ENCODE data around the gene B3GNT7. TPM values are rescaled to one million over a fixed set of nuclear protein-coding genes. Genes with fewer than 3 reads are reported as not detected.

The B3GNT7 gene
- total RNA-seq, 2 donors from 2014 or later, result 13.0 to 32.3 TPM

GRCh38 chr2:231421051-231421580 lies 25.6 kb downstream of the B3GNT7 start:
- Mint-ChIP-seq H3K36me3 (ENCODE audit: low read depth) (no peaks in the 10 kb centered on the region), H3K9me3 (no peaks in the 10 kb centered on the region), H3K27me3 (ENCODE audit: insufficient read depth) (peaks cover 3% of the 10 kb centered on the region), H3K4me1 (peaks cover 10% of the 10 kb centered on the region), H3K4me3 (no peak overlapping the region), H3K27ac (no peak overlapping the region)
- WGBS, 2 experiments (ENCODE audit: insufficient coverage in 1 of 2, insufficient read length in 1 of 2), result 88 to 91% methylated on average over 8 to 9 of the region's 9 CpGs
- Histone ChIP-seq H3K27me3 (ENCODE audit: control insufficient read depth, insufficient read depth, low read length, poor library complexity, severe bottlenecking) (no peaks in the 10 kb centered on the region), H3K27ac (ENCODE audit: low read depth, low read length) (no peak overlapping the region), H3K4me3 (ENCODE audit: low read length) (no peak overlapping the region), H3K36me3 (ENCODE audit: control insufficient read depth, insufficient read depth, low read length) (no peaks in the 10 kb centered on the region), H3K9ac (ENCODE audit: extremely low read depth, low read length, poor library complexity, severe bottlenecking) (no peak overlapping the region), H3K9me3 (ENCODE audit: control insufficient read depth, low read length) (no peaks in the 10 kb centered on the region), H3K4me1 (ENCODE audit: control insufficient read depth, insufficient read depth, low read length) (peaks cover 6% of the 10 kb centered on the region)
- DNase-seq, result no peak
- no peak for TF ChIP-seq CTCF (conservative IDR thresholded peaks at IDR 0.05)

GRCh38 chr2:231422056-231422455 lies 26.5 kb downstream of the B3GNT7 start:
- Histone ChIP-seq H3K27ac (ENCODE audit: low read depth, low read length) (no peak overlapping the region), H3K4me1 (ENCODE audit: control insufficient read depth, insufficient read depth, low read length) (peaks cover 6% of the 10 kb centered on the region), H3K27me3 (ENCODE audit: control insufficient read depth, insufficient read depth, low read length, poor library complexity, severe bottlenecking) (no peaks in the 10 kb centered on the region), H3K36me3 (ENCODE audit: control insufficient read depth, insufficient read depth, low read length) (no peaks in the 10 kb centered on the region), H3K9ac (ENCODE audit: extremely low read depth, low read length, poor library complexity, severe bottlenecking) (no peak overlapping the region), H3K9me3 (ENCODE audit: control insufficient read depth, low read length) (no peaks in the 10 kb centered on the region), H3K4me3 (ENCODE audit: low read length) (no peak overlapping the region)
- peaks cover 10% of the 10 kb centered on the region for H3K4me1 Mint-ChIP-seq
- TF ChIP-seq CTCF (conservative IDR thresholded peaks at IDR 0.05), result no peak
- DNase-seq, result no peak
- WGBS, 2 experiments (ENCODE audit: insufficient coverage in 1 of 2, insufficient read length in 1 of 2), result 95 to 100% methylated on average over 1 to 2 of the region's 2 CpGs
- H3K4me3 Mint-ChIP-seq, result no peak overlapping the region
- no peaks in the 10 kb centered on the region for H3K9me3 Mint-ChIP-seq
- no peaks in the 10 kb centered on the region for H3K36me3 Mint-ChIP-seq (ENCODE audit: low read depth)
- H3K27ac Mint-ChIP-seq, result no peak overlapping the region
- H3K27me3 Mint-ChIP-seq (ENCODE audit: insufficient read depth), result peaks cover 6% of the 10 kb centered on the region

GRCh38 chr2:231423176-231423575 lies 27.7 kb downstream of the B3GNT7 start:
- WGBS, 2 experiments (ENCODE audit: insufficient coverage in 1 of 2, insufficient read length in 1 of 2), result 90 to 94% methylated on average over 4 to 10 of the region's 10 CpGs
- H3K36me3 Mint-ChIP-seq (ENCODE audit: low read depth), result no peaks in the 10 kb centered on the region
- H3K27ac ChIP-seq (ENCODE audit: low read depth, low read length), result no peak overlapping the region
- no peak overlapping the region for H3K4me3 Mint-ChIP-seq
- DNase-seq, result no peak
- no peaks in the 10 kb centered on the region for H3K9me3 ChIP-seq (ENCODE audit: control insufficient read depth, low read length)
- H3K9me3 Mint-ChIP-seq, result no peaks in the 10 kb centered on the region
- H3K36me3 ChIP-seq (ENCODE audit: control insufficient read depth, insufficient read depth, low read length), result no peaks in the 10 kb centered on the region
- no peak for TF ChIP-seq CTCF (conservative IDR thresholded peaks at IDR 0.05)
- H3K27me3 ChIP-seq (ENCODE audit: control insufficient read depth, insufficient read depth, low read length, poor library complexity, severe bottlenecking), result no peaks in the 10 kb centered on the region
- H3K4me1 ChIP-seq (ENCODE audit: control insufficient read depth, insufficient read depth, low read length), result peaks cover 6% of the 10 kb centered on the region
- H3K4me1 Mint-ChIP-seq, result peaks cover 10% of the 10 kb centered on the region
- H3K27me3 Mint-ChIP-seq (ENCODE audit: insufficient read depth), result peaks cover 6% of the 10 kb centered on the region
- no peak overlapping the region for H3K9ac ChIP-seq (ENCODE audit: extremely low read depth, low read length, poor library complexity, severe bottlenecking)
- no peak overlapping the region for H3K27ac Mint-ChIP-seq
- no peak overlapping the region for H3K4me3 ChIP-seq (ENCODE audit: low read length)
